Mucosa of gallbladder (tissue), 1 donor: ENCODE results near the gene CP. TPM values are rescaled to one million over a fixed set of nuclear protein-coding genes. Genes with fewer than 3 reads are reported as not detected.

Experiments
- DNase-seq: peaks from one replicate; pipeline ENCODE4 v3.0.0-alpha.2; 2020; ENCODE audit warnings: low spot score
- total RNA-seq: library from RNA; stranded (reverse); gene quantifications from one replicate; pipeline ENCODE4 v1.2.1, GENCODE V29; 2021
- donor health status: DM: no; HTN: no; CAD: no.

CP gene
- total RNA-seq, 1 donor from 2014 or later: 2.0 TPM

GRCh38 chr3:149122721-149123578 is 98.7 kb downstream of the CP start:
- no peak for DNase-seq

Other genes with a start within 250 kb of the CP start
- gene GYG1, start 230.3 kb downstream of the CP start, total RNA-seq: 40.9 TPM
- gene HLTF, start 135.3 kb downstream of the CP start, total RNA-seq: 22.6 TPM
- gene HPS3, start 92.2 kb downstream of the CP start, total RNA-seq: 26.8 TPM
- 7.7 TPM for gene TM4SF18, start 111.8 kb upstream of the CP start, total RNA-seq
- 139 TPM for gene TM4SF1, start 155.8 kb upstream of the CP start, total RNA-seq